Heart right ventricle (tissue), 16 donors: ENCODE measurements around the gene RPL3. TPM values are rescaled to one million over a fixed set of nuclear protein-coding genes. Genes with fewer than 3 reads are reported as not detected.

Source experiments
- ATAC-seq, 8 donors: fragments of 200-7000 bp; cut with Tn5 transposase; one replicate each; pipeline ENCODE4 v1.9.1; 2020; ENCODE audit warnings: mild to moderate bottlenecking in 8 of 8, moderate library complexity in 8 of 8, moderate number of reproducible peaks in 1 of 8
- DNase-seq, 2 donors: peaks; one replicate each; pipeline ENCODE4 v3.0.0-alpha.2; 2020
- H3K27ac ChIP-seq, 10 donors: fragments of 200-600 bp; sonication (generic) in 2 of 10; one replicate each; pipeline versions ENCODE4 v1.5.0 to v1.8.0; 2020 to 2022; ENCODE audit warnings: mild to moderate bottlenecking in 3 of 10
- H3K27me3 ChIP-seq, 7 donors: fragments of 200-600 bp; one replicate each; pipeline ENCODE4 v1.8.0; 2021 to 2022; ENCODE audit warnings: mild to moderate bottlenecking in 2 of 7
- H3K36me3 ChIP-seq, 9 donors: fragments of 200-600 bp; sonication (generic) in 1 of 9; one replicate each; pipeline versions ENCODE4 v1.5.0 to v1.8.0; 2020 to 2022; ENCODE audit warnings: mild to moderate bottlenecking in 2 of 9
- H3K4me1 ChIP-seq, 9 donors: fragments of 200-600 bp; sonication (generic) in 1 of 9; one replicate each; pipeline versions ENCODE4 v1.5.0 to v1.8.0; 2020 to 2022; ENCODE audit warnings: mild to moderate bottlenecking in 4 of 9
- H3K4me3 ChIP-seq, 10 donors: fragments of 200-600 bp; sonication (generic) in 2 of 10; one replicate each; pipeline versions ENCODE4 v1.5.0 to v1.8.0; 2020 to 2022; ENCODE audit warnings: mild to moderate bottlenecking in 7 of 10, moderate library complexity in 2 of 10
- H3K9me3 ChIP-seq, 11 donors: fragments of 200-600 bp in 10 of 11; sonication (generic) in 2 of 11; one replicate each; pipeline versions ENCODE4 v1.5.0 to v1.8.0; 2013 to 2022; ENCODE audit warnings: mild to moderate bottlenecking in 2 of 11, control low read depth in 1 of 11, moderate library complexity in 1 of 11
- WGBS, 2 donors: extraction: QIAGEN DNeasy Blood & Tissue Kit; methylation state at CpG; one replicate each; pipeline ENCODE4 v1.1.7; 2013; ENCODE audit warnings: inconsistent platforms in 1 of 2; 5-methylcytosine and 5-hydroxymethylcytosine counted together
- intact Hi-C, 10 donors: fragments of 100-400 bp; cut with DNase I; formaldehyde crosslinking; loops; one replicate each; pipeline versions ENCODE4 v1.11.1 to v1.14.2; 2022
- polyA plus RNA-seq, 2 donors: library from polyadenylated mRNA; stranded (reverse); fragments of 200-250 nt; gene quantifications; one replicate each; pipeline ENCODE4 v1.2.3, GENCODE V29; 2013
- total RNA-seq, 10 donors: library from RNA; stranded (reverse); fragmentation: NEBNext Ultra II Directional in 3 of 10; extraction: Animal tissue kit (Norgen Biotek cat#: 25700) in 3 of 10; gene quantifications; one replicate each; pipeline versions ENCODE4 v1.2.1 to v1.2.4, GENCODE V29; 2021 to 2023
- TF ChIP-seq, protein P1 (sequence below), 9 donors: fragments of 200-600 bp; sonication (generic) in 2 of 9; IDR thresholded peaks; one replicate each; pipeline versions ENCODE4 v1.5.0 to v1.8.0; 2021 to 2022; ENCODE audit warnings: antibody characterized with exemption in 9 of 9, mild to moderate bottlenecking in 5 of 9, moderate library complexity in 1 of 9
- donor health status: Arrhythmogenic right ventricular cardiomyopathy.
- donor health status: ischemic (EF 13 %, LVEDD 7.1; RV severe dilation, severe dysfunction).
- donor health status: healthy with polysubstance abuse.
- donor health status: DM: no; HTN: yes; CAD: no.
- donor health status: DM: no; HTN: no; CAD: no.
- donor health status: ischemic (EF 25% LVEDD 6.9; RV normal size, moderate dysfunction).
- donor health status: ischemic (EF 25% LVEDD 5.7; RV mildly dilated, moderate dysfunction).
- donor health status: healthy.
- donor health status: DM: yes; HTN: yes; CAD: no.
- donor health status: Ischemic cardiomyopathy.
- donor health status: ischemic (EF 35%, LVEDD 5.7; RV mildly dilated, moderate dysfunction).
- donor health status: nonischemic (EF 11% LVEDD 7.7; RV severe dilation, severe dysfunction).
- donor health status: DM: yes; HTN: yes; CAD: no.
- donor health status: PGD.
- donor health status: ischemic (EF 29% LVEDD 5.4; RV normal size, mild dysfunction).
- donor health status: nonischemic (EF 23%, LVEDD 6.1; RV moderate dilation, normal function).

The RPL3 gene
- total and polyA plus RNA-seq, 12 donors = 215 to 1,621 (median 332) TPM

DNA sequence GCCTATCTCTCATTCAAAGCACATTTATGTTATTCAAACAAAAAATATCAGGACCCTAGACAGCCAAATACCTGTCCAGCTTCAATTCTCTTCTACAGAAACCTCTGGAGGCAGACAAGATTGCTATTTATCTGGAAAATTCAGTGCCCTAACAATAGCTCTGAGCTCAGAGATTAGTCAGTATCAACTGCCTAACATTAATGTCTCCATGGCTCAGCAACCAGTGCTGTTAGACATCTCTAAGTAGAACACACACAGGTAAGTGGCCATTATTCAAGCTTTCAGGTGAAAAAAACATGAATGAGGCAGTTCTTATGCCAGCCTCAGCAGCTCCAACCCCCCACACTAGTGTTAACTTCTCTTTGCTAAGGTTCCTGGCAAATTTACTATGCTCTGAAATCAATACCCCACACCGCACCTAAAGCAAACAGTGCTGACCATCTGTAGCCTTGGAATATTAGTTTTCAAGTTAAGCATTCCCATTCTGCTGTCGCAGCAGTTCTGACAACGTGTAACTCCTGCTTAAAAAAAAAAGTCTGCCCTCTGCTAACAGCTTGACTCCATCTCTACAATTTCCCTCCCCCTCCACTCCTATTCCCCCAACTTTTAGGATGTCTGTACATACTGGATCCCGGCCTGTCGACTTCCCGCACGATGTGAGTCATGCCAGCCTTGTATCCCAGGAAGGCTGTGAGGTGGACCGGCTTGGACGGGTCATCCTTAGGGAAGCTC is 1.5 kb downstream of the RPL3 start:
- Histone ChIP-seq H3K27me3 (no peaks in the 10 kb centered on the region), H3K4me1 (peaks cover 33 to 67% (median 62%) of the 10 kb centered on the region in 9 donors), H3K9me3 (no peaks in the 10 kb centered on the region), H3K36me3 (peaks cover 20 to 58% (median 46%) of the 10 kb centered on the region in 9 donors), H3K4me3 (peak overlapping the region; percentile 59 to 83 (median 76)), H3K27ac (peak overlapping the region in 8 of 10 donors; percentile 22 to 99 (median 98))
- WGBS, 2 donors = 14 to 15% methylated on average over 9 of the region's 9 CpGs
- TF ChIP-seq, protein P1, sequence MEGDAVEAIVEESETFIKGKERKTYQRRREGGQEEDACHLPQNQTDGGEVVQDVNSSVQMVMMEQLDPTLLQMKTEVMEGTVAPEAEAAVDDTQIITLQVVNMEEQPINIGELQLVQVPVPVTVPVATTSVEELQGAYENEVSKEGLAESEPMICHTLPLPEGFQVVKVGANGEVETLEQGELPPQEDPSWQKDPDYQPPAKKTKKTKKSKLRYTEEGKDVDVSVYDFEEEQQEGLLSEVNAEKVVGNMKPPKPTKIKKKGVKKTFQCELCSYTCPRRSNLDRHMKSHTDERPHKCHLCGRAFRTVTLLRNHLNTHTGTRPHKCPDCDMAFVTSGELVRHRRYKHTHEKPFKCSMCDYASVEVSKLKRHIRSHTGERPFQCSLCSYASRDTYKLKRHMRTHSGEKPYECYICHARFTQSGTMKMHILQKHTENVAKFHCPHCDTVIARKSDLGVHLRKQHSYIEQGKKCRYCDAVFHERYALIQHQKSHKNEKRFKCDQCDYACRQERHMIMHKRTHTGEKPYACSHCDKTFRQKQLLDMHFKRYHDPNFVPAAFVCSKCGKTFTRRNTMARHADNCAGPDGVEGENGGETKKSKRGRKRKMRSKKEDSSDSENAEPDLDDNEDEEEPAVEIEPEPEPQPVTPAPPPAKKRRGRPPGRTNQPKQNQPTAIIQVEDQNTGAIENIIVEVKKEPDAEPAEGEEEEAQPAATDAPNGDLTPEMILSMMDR (IDR thresholded peaks at IDR 0.05) = no peak
- intact Hi-C loops = loop anchor here in 7 of 10 donors (2.0 to 10.0 kb wide), 10 partner anchors 81 to 533 kb away; partner anchors contain the start of genes ATF4 (in 5 of the 7), CBX7 (in 3 of the 7) and CBX6 (in 1 of the 7)
- ATAC-seq (no peak), DNase-seq (no peak)

DNA sequence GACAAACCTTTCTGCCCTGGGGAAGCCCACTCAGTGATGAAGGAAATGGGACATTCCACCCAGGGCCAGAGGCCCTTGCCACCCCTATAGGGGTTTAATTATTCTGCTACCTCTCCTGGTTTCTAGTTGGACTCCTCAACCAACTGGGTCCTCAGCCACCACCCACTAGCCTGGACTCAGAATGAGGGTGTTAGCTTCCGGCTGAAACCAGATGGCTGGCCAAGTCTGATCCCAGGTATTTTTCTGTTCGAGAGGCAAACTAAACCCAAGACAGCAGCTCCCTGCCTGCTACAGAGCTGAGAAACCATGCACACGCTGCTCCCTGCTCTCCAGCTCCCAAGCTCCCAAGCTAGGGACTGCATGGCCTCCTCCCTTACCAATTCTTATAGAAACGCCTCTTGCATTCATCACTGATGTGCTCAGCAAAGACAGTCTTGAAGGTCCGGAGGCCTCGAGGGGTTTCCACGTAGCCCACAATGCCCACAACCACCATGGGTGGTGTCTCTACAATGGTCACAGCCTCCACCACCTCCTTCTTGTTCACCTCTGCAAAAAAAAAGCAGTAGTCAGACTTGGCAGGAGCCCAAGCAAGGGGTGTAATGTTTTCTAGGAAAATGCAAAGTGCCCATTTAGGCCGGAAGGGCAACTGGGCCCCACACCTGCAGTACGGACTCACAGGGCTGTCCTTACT is 2.2 kb downstream of the RPL3 start:
- intact Hi-C loops = loop anchor here in 7 of 10 donors (2.0 to 10.0 kb wide), 8 partner anchors 80 to 532 kb away; partner anchors contain the start of genes ATF4 (in 5 of the 7), CBX7 (in 2 of the 7) and CBX6 (in 1 of the 7)
- Histone ChIP-seq H3K36me3 (peaks cover 20 to 65% (median 53%) of the 10 kb centered on the region in 9 donors), H3K9me3 (no peaks in the 10 kb centered on the region), H3K4me3 (peak overlapping the region in 7 of 10 donors; percentile 21 to 83 (median 75)), H3K27ac (peak overlapping the region in 9 of 10 donors; percentile 12 to 99 (median 96)), H3K4me1 (peaks cover 33 to 69% (median 64%) of the 10 kb centered on the region in 9 donors), H3K27me3 (no peaks in the 10 kb centered on the region)
- DNase-seq (no peak), ATAC-seq (no peak)
- TF ChIP-seq, protein P1 (IDR thresholded peaks at IDR 0.05) = no peak
- WGBS, 2 donors = 55 to 56% methylated on average over 9 of the region's 9 CpGs

GRCh38 chr22:39316440-39317083 is 2.9 kb downstream of the RPL3 start:
- peak; percentile 62 to 81 for DNase-seq
- TF ChIP-seq, protein P1 (IDR thresholded peaks at IDR 0.05) = peak; percentile 68 to 93 (median 90)
- intact Hi-C loops = loop anchor here in 7 of 10 donors (1.0 to 10.0 kb wide), 9 partner anchors 79 to 532 kb away; partner anchors contain the start of genes ATF4 (in 5 of the 7), CBX7 (in 2 of the 7) and CBX6 (in 1 of the 7)

More at GRCh38 chr22:39316440-39317083, 2.9 kb downstream of the RPL3 start:
- Histone ChIP-seq H3K4me1 (peaks cover 33 to 70% (median 64%) of the 10 kb centered on the region in 9 donors), H3K27ac (peak overlapping the region in 9 of 10 donors; percentile 42 to 99 (median 71)), H3K9me3 (no peaks in the 10 kb centered on the region), H3K36me3 (peaks cover 20 to 72% (median 58%) of the 10 kb centered on the region in 9 donors), H3K4me3 (peak overlapping the region in 8 of 10 donors; percentile 1 to 83 (median 22)), H3K27me3 (no peaks in the 10 kb centered on the region)
- 44 to 48% methylated on average over 17 of the region's 17 CpGs for WGBS, 2 donors
- peak; percentile 10 to 41 (median 24) for ATAC-seq
